GM12878 (cell line): ENCODE data around the gene SFR1. TPM values are rescaled to one million over a fixed set of nuclear protein-coding genes. Genes with fewer than 3 reads are reported as not detected.

Experiments
- BCL11A ChIP-seq: IDR thresholded peaks from 2 replicates; pipeline ENCODE4 v1.6.1; 2011; ENCODE audit warnings: low read depth, low read length
- CREM ChIP-seq: IDR thresholded peaks from 2 replicates; pipeline ENCODE4 v1.6.1; 2014; ENCODE audit warnings: antibody characterized with exemption, low read depth
- E2F8 ChIP-seq: fragments of 450-650 bp; IDR thresholded peaks from 2 replicates; pipeline ENCODE4 v1.6.1; 2018; ENCODE audit warnings: mild to moderate bottlenecking, low read depth, moderate library complexity; ENCODE audit not compliant: partially characterized antibody
- ELK1 ChIP-seq: IDR thresholded peaks from 2 replicates; pipeline ENCODE4 v1.6.1; 2012; ENCODE audit warnings: low read depth, low read length, improper control_type of control experiment
- FOS ChIP-seq: IDR thresholded peaks from 3 replicates; pipeline ENCODE4 v1.6.1; 2011; ENCODE audit warnings: borderline replicate concordance; ENCODE audit not compliant: insufficient read length; ENCODE audit errors: extremely low read depth
- IRF3 ChIP-seq: fragments of 450-650 bp; IDR thresholded peaks from 2 replicates; pipeline ENCODE4 v1.6.1; 2014; ENCODE audit warnings: mild to moderate bottlenecking
- IRF5 ChIP-seq: fragments of 450-650 bp; IDR thresholded peaks from 2 replicates; pipeline ENCODE4 v1.6.1; 2017; ENCODE audit warnings: borderline replicate concordance
- MTA2 ChIP-seq: fragments of 450-650 bp; IDR thresholded peaks from 2 replicates; pipeline ENCODE4 v1.6.1; 2016; ENCODE audit warnings: low read depth, mild to moderate bottlenecking, moderate library complexity
- NFIC ChIP-seq: IDR thresholded peaks from 2 replicates; pipeline ENCODE4 v1.6.1; 2012; ENCODE audit warnings: low read depth, mild to moderate bottlenecking, inconsistent platforms, low read length, moderate library complexity
- NRF1 ChIP-seq: conservative IDR thresholded peaks from 2 replicates; pipeline ENCODE4 v1.6.1; 2011; ENCODE audit warnings: mild to moderate bottlenecking, low read depth, low read length, improper control_type of control experiment
- PBX3 ChIP-seq: IDR thresholded peaks from 2 replicates; pipeline ENCODE4 v1.6.1; 2011; ENCODE audit warnings: mild to moderate bottlenecking, low read depth, low read length, moderate library complexity; ENCODE audit not compliant: insufficient replicate concordance
- PKNOX1 ChIP-seq: fragments of 450-650 bp; IDR thresholded peaks from 2 replicates; pipeline ENCODE4 v1.6.1; 2016; ENCODE audit warnings: mild to moderate bottlenecking
- POLR2AphosphoS2 ChIP-seq: IDR thresholded peaks from 2 replicates; pipeline ENCODE4 v1.6.1; 2011; ENCODE audit warnings: low read depth, mild to moderate bottlenecking, low read length, improper control_type of control experiment, moderate library complexity
- RELA ChIP-seq: fragments of 450-650 bp; IDR thresholded peaks from 2 replicates; pipeline ENCODE4 v1.8.0; 2014; ENCODE audit warnings: borderline replicate concordance; ENCODE audit not compliant: partially characterized antibody
- RELB ChIP-seq: fragments of 450-650 bp; IDR thresholded peaks from 2 replicates; pipeline ENCODE4 v1.6.1; 2017; ENCODE audit warnings: low read depth, mild to moderate bottlenecking, moderate library complexity
- SMAD1 ChIP-seq: fragments of 450-650 bp; IDR thresholded peaks from 2 replicates; pipeline ENCODE4 v1.6.1; 2018; ENCODE audit warnings: mild to moderate bottlenecking, low read depth; ENCODE audit not compliant: partially characterized antibody
- SP1 ChIP-seq: IDR thresholded peaks from one replicate; pipeline ENCODE4 v1.6.1; 2011; ENCODE audit warnings: low read depth, low read length
- TBL1XR1 ChIP-seq: IDR thresholded peaks from 2 replicates; pipeline ENCODE4 v1.6.1; 2012; ENCODE audit warnings: low read depth, low read length, improper control_type of control experiment
- ZSCAN29 ChIP-seq: fragments of 450-650 bp; IDR thresholded peaks from 2 replicates; pipeline ENCODE4 v1.6.1; 2017; ENCODE audit warnings: mild to moderate bottlenecking, moderate library complexity
- polyA plus RNA-seq, 11 experiments: library from polyadenylated mRNA; depleted of rRNA in 4 of 11; unstranded in 6 of 11; stranded (reverse) in 5 of 11; fragments of >200 nt; fragmentation: Nextera tagmentation in 4 of 11; fragmentation: Illumina TruSeq in 1 of 11; extraction: Ambion mirVana in 4 of 11; extraction: Trizol in 1 of 11; gene quantifications; 1 replicate in 1 of 11; 2 replicates in 10 of 11; pipeline versions ENCODE4 v1.2.1 to v1.2.3, GENCODE V29; 2011 to 2016; ENCODE audit warnings: inconsistent platforms in 2 of 11, missing spikeins in 2 of 11, low read depth in 1 of 11
- total RNA-seq, 4 experiments: library from RNA; depleted of rRNA in 3 of 4; stranded (reverse); fragments of >200 nt in 3 of 4; fragmentation: Illumina TruSeq in 1 of 4; extraction: Trizol in 1 of 4; gene quantifications; 2 replicates each; pipeline versions ENCODE4 v1.2.1 to v1.2.3, GENCODE V29; 2013 to 2021

Gene SFR1
- total and polyA plus RNA-seq, 10 of the 15 experiments (the other 5 are each of a cell fraction or from before 2014, with no cell fraction given): 6.9 to 31.5 (median 14.9) TPM

- TF ChIP-seq IRF5 (no peak), NFIC (no peak), PKNOX1 (peak; percentile 60), SMAD1 (no peak), ZSCAN29 (no peak), FOS (no peak), SP1 (no peak), POLR2AphosphoS2 (no peak), PBX3 (peak; percentile 6), IRF3 (no peak), RELB (no peak; the same call in 1 of the 2 replicates), CREM (no peak), RELA (no peak), BCL11A (no peak), MTA2 (peak; percentile 61; the same call in 1 of the 2 replicates), TBL1XR1 (no peak), ELK1 (no peak), NRF1 (no peak), E2F8 (no peak)
Measured at GRCh38 chr10:104109908-104110662, 11.9 kb upstream of the SFR1 start (continued).
